Fibroblast of gingiva (primary cell): ENCODE results near the gene SCG5.
A peak's percentile ranks its signal among the peaks of the same experiment; 100 is the strongest.

Experiments used
- DNase-seq: peaks from one replicate; pipeline ENCODE4 v3.0.0-alpha.2; 2011; ENCODE audit warnings: low read depth

The SCG5 gene

GRCh38 chr15:32659340-32660155 lies 18.0 kb downstream of the SCG5 start:
- DNase-seq, result peak; percentile 96

- DNase-seq, result no peak
Measured at GRCh38 chr15:32663671-32664070, 22.2 kb downstream of the SCG5 start.

DNA sequence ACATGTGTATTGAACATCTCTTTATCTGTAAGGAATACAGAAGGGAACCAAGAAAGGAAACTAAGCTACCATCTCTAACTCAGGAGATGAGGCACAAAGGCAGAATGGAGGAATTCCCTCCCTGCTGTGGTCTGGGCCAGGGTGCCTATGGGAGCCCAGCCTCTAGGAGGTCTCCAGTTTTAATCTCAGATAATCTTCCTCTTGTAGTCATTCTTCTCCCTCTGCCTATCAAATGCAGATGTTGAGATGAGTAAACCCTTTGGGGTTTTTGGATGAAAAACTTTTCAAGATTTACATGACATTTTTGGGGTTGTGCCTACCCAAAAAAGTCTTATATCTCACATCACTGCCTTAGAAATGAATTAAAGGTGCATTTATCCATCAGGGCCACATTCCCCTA lies 23.3 kb downstream of the SCG5 start:
- no peak for DNase-seq

DNA sequence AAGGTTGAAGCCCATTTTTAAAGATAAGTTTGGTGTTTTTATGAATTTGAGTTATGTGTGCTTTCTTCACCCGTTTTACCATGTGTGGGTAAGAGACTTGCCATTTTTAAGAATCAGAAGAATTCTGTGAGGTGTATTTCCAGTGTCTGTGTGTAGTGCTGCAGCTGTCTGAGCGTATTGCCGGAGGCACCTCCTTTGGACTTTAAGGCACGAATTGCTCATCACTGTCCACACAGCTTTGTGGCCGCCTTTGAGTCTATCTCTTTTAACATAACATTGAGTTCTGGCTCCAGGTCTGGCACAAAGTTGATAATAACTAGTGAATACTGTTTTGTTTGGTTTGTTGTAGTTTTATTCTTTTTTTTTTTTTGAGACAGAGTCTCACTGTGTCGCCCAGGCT lies 25.8 kb downstream of the SCG5 start:
- no peak for DNase-seq

DNA sequence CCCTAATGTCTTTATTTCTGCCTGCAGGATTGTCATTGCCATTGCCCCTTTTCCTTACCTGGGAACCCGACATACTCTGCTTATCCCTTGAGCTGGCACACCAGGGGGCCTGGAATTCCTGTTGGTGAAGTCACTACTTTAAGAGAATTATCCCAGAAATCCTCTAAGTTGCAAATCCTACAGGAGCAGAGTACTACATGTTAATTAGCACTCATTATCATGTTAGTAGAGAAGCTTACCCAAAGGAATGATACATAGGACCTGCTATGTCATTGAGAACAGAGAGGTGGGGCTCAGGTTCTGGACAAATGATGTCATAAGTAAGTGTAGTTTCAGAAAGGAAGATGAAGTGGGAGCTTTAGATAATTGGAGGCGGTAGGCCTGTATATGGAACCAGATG lies 27.4 kb downstream of the SCG5 start:
- no peak for DNase-seq

DNA sequence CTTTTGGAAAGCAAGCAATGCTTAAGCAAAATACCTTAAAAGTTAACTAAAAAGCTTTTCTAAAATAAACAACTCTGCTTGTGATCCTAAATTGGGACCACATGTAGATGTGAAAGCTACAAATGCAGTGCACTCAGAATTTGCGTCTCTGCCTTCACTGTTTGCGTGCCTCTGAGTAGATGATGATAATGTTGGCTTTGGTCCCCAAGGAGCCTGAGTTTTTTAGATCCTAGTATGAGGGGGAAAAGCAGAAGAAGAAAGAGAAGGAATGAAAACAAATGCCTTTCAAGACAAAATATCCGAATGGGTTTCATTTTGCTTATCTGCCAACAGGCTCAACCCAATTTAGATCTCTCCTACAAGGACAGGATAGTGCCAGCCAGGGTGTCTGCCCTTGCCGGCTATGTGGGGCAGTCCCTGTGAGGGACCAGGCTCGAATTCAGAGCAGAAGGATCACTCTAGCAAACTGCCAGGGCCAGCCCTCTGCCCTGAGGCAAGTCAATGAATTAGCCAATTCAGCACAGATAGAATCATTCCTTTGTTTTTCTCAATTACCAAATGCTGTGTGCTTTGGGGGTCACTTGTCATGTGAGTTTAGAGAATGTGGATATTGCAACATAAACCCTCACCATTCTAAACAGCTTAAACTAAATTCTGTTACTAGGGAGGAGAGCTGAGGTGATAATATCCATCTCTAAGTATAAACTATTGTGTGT lies 28.5 kb downstream of the SCG5 start:
- peak; percentile 97 for DNase-seq

- peak; percentile 64 for DNase-seq
Measured at GRCh38 chr15:32670623-32671022, 29.1 kb downstream of the SCG5 start.

DNA sequence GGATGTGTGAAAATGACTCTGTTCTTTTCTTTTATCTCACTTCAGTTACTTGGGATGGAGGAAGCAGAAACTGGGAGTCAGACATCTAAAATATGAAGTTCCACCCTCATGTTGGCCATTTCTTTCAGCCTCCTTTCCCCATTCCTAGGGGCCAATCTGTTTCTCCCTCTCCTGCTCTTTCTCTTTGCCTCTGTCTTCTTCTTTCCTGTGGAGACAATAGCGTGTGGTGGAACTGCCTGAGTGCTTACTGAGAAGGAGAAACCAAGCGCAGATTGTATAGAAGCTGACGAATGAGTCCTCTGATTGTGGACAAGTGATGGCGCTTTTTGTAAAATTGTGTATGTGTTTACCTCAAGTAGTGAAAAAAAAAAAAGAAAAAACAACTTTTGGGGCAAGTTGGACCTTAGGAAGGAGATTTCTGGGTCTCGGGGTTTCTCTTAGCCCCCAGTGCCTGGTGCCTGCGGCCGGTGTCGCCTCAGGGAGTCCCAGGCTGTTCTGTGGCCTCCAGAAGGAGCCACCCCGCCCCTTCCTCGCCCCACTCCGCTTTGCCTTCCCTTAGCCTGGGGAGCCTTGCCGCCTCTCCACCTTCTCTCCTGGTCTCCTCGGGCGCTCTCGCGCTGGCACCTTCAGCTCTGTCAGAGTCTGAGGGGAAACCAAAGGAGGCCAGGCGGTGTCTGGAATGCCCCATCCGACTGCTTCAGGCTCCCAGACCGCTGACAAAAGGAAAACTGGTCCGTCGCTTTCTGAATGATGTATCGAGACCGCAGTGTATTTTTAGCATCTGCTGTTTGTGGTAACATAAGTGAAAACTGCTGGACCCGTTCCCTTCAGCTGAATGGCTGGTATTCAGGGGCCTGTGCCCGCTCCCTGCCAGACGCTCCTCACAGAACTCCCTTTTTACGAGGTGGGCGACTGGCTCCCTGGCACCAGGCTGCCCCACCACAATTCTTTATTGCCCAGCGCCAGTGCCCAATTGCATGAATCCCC lies 30.1 kb downstream of the SCG5 start:
- peak; percentile 85 for DNase-seq

DNA sequence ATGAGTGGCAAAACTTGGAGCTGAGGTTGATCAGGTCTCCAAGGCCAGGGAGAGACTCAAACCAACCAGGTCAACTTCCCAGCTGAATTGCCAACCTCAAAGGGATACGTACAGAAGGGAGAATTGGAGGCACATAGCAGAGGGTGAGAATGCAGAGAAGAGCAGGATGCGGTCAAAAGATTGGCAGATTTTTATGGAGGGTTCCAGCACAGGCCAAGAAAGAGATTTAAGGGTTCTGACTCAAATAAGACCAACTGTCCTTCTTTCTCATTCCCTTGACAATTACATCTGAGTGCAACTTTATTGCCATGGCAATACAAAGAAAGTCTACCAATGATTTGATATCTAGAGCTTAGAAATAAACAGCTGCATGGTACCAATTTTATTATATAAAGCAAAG lies 33.2 kb downstream of the SCG5 start:
- peak; percentile 58 for DNase-seq

DNA sequence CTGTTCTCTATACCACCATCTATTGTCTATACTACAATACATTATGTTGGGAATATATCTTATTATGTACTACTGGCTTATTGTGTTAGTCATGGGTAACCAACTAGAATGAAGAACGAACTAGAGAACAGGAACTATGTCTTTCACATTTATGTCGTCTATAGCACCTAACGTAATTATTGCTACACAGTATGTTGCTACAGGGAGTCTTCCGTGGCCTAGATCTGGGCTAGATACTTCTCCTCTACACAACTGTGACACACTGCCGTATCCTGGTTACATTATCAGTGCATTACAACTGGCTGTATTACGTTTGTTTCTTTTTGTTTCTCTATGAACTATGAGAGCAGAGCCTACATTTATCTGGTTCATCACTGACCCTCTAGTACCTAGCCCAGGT lies 34.0 kb downstream of the SCG5 start:
- DNase-seq, result no peak

DNA sequence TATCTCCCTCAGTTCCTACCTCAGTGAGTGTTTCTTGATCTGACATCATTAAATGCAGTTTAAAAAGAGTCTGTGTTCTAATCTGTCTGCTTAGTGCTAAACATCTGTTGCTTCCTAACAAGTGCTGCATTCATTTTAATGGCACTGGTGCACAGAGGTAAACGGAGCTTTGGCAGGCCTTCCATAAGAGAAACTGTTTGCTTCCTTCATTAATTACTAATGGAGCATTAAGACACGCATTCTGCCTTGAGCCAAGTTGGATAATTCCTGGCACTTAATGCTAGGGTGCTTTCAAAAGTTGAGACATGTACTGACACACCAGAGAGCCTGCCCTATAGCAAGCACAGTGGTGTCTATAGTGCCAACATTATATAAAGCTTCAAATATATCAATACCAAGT lies 34.7 kb downstream of the SCG5 start:
- no peak for DNase-seq

GRCh38 chr15:32677238-32677750 lies 35.8 kb downstream of the SCG5 start:
- DNase-seq, result peak; percentile 78

DNA sequence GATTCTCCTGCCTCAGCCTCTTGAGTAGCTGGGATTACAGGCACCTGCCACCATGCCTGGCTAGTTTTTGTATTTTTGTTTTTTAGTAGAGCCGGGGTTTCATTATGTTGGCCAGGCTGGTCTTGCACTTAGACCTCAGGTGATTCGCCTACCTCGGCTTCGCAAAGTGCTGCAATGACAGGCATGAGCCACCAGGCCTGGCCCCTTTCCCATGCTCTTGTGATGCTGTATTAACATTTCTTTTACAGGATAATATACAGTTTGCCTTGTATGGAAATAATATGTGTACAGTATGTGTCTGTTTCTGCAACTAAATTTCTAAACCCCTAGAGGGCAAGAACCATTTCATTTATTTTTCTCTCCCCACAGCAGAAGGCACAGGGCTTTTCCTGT lies 37.8 kb downstream of the SCG5 start:
- no peak for DNase-seq

GRCh38 chr15:32682569-32682968 lies 41.1 kb downstream of the SCG5 start:
- DNase-seq, result peak; percentile 93

- no peak for DNase-seq
Measured at GRCh38 chr15:32682977-32683630, 41.6 kb downstream of the SCG5 start.

DNA sequence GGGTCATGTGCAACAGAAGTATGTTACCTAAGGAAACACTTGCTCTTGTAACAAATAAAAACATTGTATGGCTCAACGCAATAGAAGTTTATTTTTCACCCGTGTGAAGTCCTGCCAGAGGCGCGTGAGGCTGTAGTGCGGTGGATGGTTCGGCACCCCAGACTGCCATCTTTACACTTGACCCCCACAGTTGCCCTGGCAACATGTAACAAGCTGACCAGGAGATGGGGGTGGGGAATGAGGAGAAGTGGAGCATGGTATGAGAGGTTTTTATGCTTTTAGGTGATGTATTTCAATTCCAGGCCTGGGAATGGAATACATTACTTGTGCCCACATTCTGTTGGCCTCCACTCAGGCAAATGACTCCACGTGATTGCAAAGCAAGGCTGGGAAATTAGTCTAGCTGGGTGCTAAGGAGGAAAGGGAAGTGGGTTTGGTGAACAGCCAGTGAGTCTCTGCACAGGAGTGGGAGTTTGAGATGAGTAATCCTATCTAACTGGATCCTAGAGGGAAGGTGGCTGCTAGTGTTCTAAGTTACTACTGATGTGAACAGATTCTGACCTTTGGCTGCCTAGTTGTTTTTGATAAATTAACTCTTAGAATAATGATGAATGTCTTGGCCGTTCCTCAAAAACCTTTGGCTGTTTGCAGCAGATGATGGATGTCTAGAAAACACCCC lies 42.5 kb downstream of the SCG5 start:
- DNase-seq, result peak; percentile 90

DNA sequence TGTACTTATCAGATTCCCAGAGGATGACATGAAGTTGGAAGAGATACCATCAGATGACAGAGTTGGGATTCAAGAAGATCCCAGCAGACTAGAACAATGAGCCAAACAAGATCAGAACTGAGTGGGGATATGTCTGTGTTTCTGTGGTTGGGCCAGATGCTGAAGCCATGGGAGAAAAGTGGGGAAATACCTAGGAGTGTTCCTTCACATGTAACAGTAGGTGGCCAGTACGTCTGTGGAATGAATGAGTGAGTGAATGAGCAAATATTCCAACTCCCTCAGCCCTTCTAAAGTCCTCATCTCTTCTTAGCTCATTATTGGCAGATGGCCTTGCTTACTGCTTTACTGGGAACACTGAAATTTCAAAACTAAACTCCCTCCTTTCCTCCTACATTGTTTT lies 44.1 kb downstream of the SCG5 start:
- DNase-seq, result peak; percentile 52

- DNase-seq, result no peak
Measured at GRCh38 chr15:32687556-32687955, 46.0 kb downstream of the SCG5 start.

GRCh38 chr15:32688151-32688639 lies 46.7 kb downstream of the SCG5 start:
- DNase-seq, result no peak

- no peak for DNase-seq
Measured at GRCh38 chr15:32690941-32691688, 49.6 kb downstream of the SCG5 start.
